HCT116 (cell line): Measurements from ENCODE around the gene PKMYT1. TPM values are rescaled to one million over a fixed set of nuclear protein-coding genes. Genes with fewer than 3 reads are reported as not detected.

Source experiments
- ATAC-seq: fragments of 200-7000 bp; cut with Tn5 transposase; 2 replicates; pipeline ENCODE4 v1.9.1; 2020; ENCODE audit warnings: mild to moderate bottlenecking, moderate library complexity
- BruUV-seq: library from RNA; stranded (reverse); fragments of 400-500 nt; replicated peaks from 2 replicates; lab custom pipeline; 2021; lab: Mats Ljungman, UMichigan
- CTCF ChIA-PET: fragments of 300-600 bp; sonication (Branson Sonifier 250); formaldehyde crosslinking; loops from one replicate; lab custom pipeline; 2021; ENCODE audit warnings: antibody characterized with exemption; lab: Charles Lee
- POLR2A ChIA-PET: fragments of 300-600, 350-600 bp; sonication (Branson Sonifier 250); formaldehyde crosslinking; loops from one replicate; lab custom pipeline; 2021; ENCODE audit warnings: antibody characterized with exemption; lab: Charles Lee
- RAD21 ChIA-PET, 2 experiments: fragments of 300-600 bp; sonication (Branson Sonifier 250); formaldehyde crosslinking; loops; one replicate each; lab custom pipeline; 2023; ENCODE audit warnings: low total read pairs in 2 of 2; ENCODE audit not compliant: uncharacterized antibody in 2 of 2, unreplicated experiment in 2 of 2, low non-redundant PET in 1 of 2; lab: Charles Lee
- DNase-seq: peaks from one replicate; pipeline ENCODE4 v3.0.0-alpha.2; 2010; ENCODE audit warnings: low read depth, low spot score
- H2AFZ ChIP-seq: fragments of 200-600 bp; shearing (Covaris generic), sonication (generic); 2 replicates; pipeline ENCODE4 v1.6.1; 2017; ENCODE audit warnings: low read depth, mixed run types, mixed read lengths, antibody characterized with exemption, low read length; ENCODE audit not compliant: poor library complexity, severe bottlenecking
- H3K27ac ChIP-seq: 2 replicates; pipeline ENCODE4 v1.5.1; 2012; ENCODE audit warnings: low read depth, low read length
- H3K27me3 ChIP-seq: fragments of 200-600 bp; sonication (generic); 2 replicates; pipeline ENCODE4 v1.6.1; 2016; ENCODE audit warnings: mixed run types, low read length, mixed read lengths; ENCODE audit not compliant: insufficient read depth
- H3K36me3 ChIP-seq, 2 experiments: fragments of 200-500 bp in 1 of 2; fragments of 200-600 bp in 1 of 2; sonication (Bioruptor generic) in 1 of 2; sonication (generic) in 1 of 2; 2 replicates each; pipeline versions ENCODE4 v1.5.1 to v1.6.1; 2014 to 2016; ENCODE audit warnings: low read length in 2 of 2, inconsistent platforms in 1 of 2, mixed read lengths in 1 of 2, mixed run types in 1 of 2; ENCODE audit not compliant: insufficient read depth in 2 of 2, control insufficient read depth in 1 of 2
- H3K4me1 ChIP-seq, 2 experiments: fragments of 200-600 bp in 1 of 2; sonication (generic) in 1 of 2; 2 replicates each; pipeline versions ENCODE4 v1.5.1 to v1.6.1; 2012 to 2017; ENCODE audit warnings: low read length in 2 of 2, inconsistent platforms in 1 of 2, mild to moderate bottlenecking in 1 of 2, mixed read lengths in 1 of 2, mixed run types in 1 of 2, moderate library complexity in 1 of 2; ENCODE audit not compliant: insufficient read depth in 2 of 2, control insufficient read depth in 1 of 2
- H3K4me2 ChIP-seq: fragments of 200-600 bp; sonication (generic); 2 replicates; pipeline ENCODE4 v1.6.1; 2017; ENCODE audit warnings: mixed run types, low read length, mixed read lengths
- H3K4me3 ChIP-seq, 2 experiments: fragments of 200-600 bp in 1 of 2; sonication (generic) in 1 of 2; replicated peaks in 1 of 2; 2 replicates each; pipeline ENCODE4 v1.5.1; 2011 to 2016; ENCODE audit warnings: low read length in 2 of 2, control low read depth in 1 of 2, low read depth in 1 of 2, mild to moderate bottlenecking in 1 of 2, mixed read lengths in 1 of 2, mixed run types in 1 of 2
- H3K79me2 ChIP-seq: fragments of 200-600 bp; sonication (generic); 2 replicates; pipeline ENCODE4 v1.6.1; 2017; ENCODE audit warnings: mild to moderate bottlenecking, mixed run types, low read length, moderate library complexity, mixed read lengths; ENCODE audit not compliant: insufficient read depth
- H3K9ac ChIP-seq: fragments of 200-600 bp; sonication (generic); 2 replicates; pipeline ENCODE4 v1.6.1; 2016; ENCODE audit warnings: low read length, mixed read lengths
- H3K9me2 ChIP-seq: fragments of 200-600 bp; sonication (generic), shearing (Covaris generic); 2 replicates; pipeline ENCODE4 v1.6.1; 2017; ENCODE audit warnings: mixed run types, mild to moderate bottlenecking, moderate library complexity; ENCODE audit not compliant: insufficient read depth
- H3K9me3 ChIP-seq, 2 experiments: fragments of 200-500 bp in 1 of 2; fragments of 200-600 bp in 1 of 2; sonication (Bioruptor generic) in 1 of 2; sonication (generic) in 1 of 2; 2 replicates each; pipeline ENCODE4 v1.6.1; 2014 to 2017; ENCODE audit warnings: low read length in 2 of 2, mixed read lengths in 2 of 2, inconsistent platforms in 1 of 2, low read depth in 1 of 2, mild to moderate bottlenecking in 1 of 2, mixed run types in 1 of 2, moderate library complexity in 1 of 2; ENCODE audit not compliant: control insufficient read depth in 1 of 2, insufficient read depth in 1 of 2
- H4K20me1 ChIP-seq: fragments of 200-600 bp; sonication (generic), shearing (Covaris generic); 2 replicates; pipeline ENCODE4 v1.6.1; 2017; ENCODE audit warnings: mixed run types, mild to moderate bottlenecking, moderate library complexity; ENCODE audit not compliant: insufficient read depth
- CEBPB ChIP-seq: IDR thresholded peaks from 2 replicates; pipeline ENCODE4 v1.6.1; 2012; ENCODE audit warnings: low read depth
- EGR1 ChIP-seq: IDR thresholded peaks from 2 replicates; pipeline ENCODE4 v1.6.1; 2012; ENCODE audit warnings: low read depth
- EZH2phosphoT487 ChIP-seq: fragments of 200-600 bp; IDR thresholded peaks from 2 replicates; pipeline ENCODE4 v1.6.1; 2018; ENCODE audit warnings: antibody characterized with exemption, borderline replicate concordance
- POLR2A ChIP-seq: IDR thresholded peaks from 2 replicates; pipeline ENCODE4 v1.7.0; 2011; ENCODE audit warnings: borderline replicate concordance; ENCODE audit not compliant: insufficient read depth, insufficient read length; ENCODE audit errors: extremely low read depth
- RAD21 ChIP-seq: IDR thresholded peaks from 2 replicates; pipeline ENCODE4 v1.6.1; 2012; ENCODE audit warnings: low read depth, mild to moderate bottlenecking
- SIN3A ChIP-seq: IDR thresholded peaks from 2 replicates; pipeline ENCODE4 v1.6.1; 2012; ENCODE audit warnings: low read depth
- SP1 ChIP-seq: IDR thresholded peaks from 2 replicates; pipeline ENCODE4 v1.6.1; 2012; ENCODE audit warnings: low read depth
- SRF ChIP-seq: IDR thresholded peaks from 2 replicates; pipeline ENCODE4 v1.6.1; 2012; ENCODE audit warnings: low read depth
- TCF7L2 ChIP-seq: IDR thresholded peaks from 2 replicates; pipeline ENCODE4 v1.7.0; 2011; ENCODE audit warnings: borderline replicate concordance, inconsistent platforms; ENCODE audit not compliant: insufficient read depth, insufficient read length; ENCODE audit errors: extremely low read depth
- ZFX ChIP-seq: fragments of 450-650 bp; IDR thresholded peaks from 2 replicates; pipeline ENCODE4 v1.6.1; 2017
- intact Hi-C: fragments of 100-400 bp; cut with micrococcal nuclease; formaldehyde crosslinking; loops from 2 replicates; pipeline ENCODE4 v1.10.0; 2022
- total RNA-seq: library from RNA; stranded (reverse); gene quantifications from one replicate; pipeline ENCODE4 v1.2.1, GENCODE V29; 2021; ENCODE audit not compliant: unreplicated experiment
- TF ChIP-seq, protein P1 (sequence below): IDR thresholded peaks from 2 replicates; pipeline ENCODE4 v1.6.1; 2012
- TF ChIP-seq, protein P2 (sequence below): IDR thresholded peaks from 2 replicates; pipeline ENCODE4 v1.6.1; 2012
- TF ChIP-seq, protein P3 (sequence below): IDR thresholded peaks from 2 replicates; pipeline ENCODE4 v1.6.1; 2011; ENCODE audit warnings: mild to moderate bottlenecking, low read length, moderate library complexity; ENCODE audit not compliant: insufficient replicate concordance; ENCODE audit errors: extremely low read depth
- TF ChIP-seq, protein P4 (sequence below): IDR thresholded peaks from 2 replicates; pipeline ENCODE4 v1.6.1; 2012; ENCODE audit warnings: low read depth

Gene PKMYT1
- total RNA-seq, 1 experiment from 2014 or later = 104 TPM

DNA sequence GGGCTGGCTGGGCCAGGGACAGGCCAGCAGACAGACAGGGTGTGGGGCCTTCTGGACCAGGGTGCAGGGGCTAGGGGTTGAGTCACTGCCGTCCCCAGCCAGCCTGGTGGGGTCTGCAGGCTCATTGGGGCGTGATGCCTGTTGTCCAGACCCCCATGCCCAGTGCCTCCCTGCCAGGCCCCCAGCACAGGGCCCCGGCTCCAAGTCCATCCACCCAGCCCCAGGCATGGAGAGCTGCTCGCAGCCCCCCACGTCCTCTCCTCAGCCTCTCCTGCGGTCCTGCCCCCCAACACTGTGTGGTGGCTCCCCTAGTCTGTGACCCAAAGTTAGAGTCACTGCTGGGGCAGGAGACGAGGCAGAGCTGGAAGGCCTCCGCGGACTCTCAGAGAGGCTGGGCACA, 7.0 kb upstream of the PKMYT1 start:
- Histone ChIP-seq H4K20me1 (no peaks in the 10 kb centered on the region), H3K4me2 (no peak overlapping the region), H3K4me3 (no peak overlapping the region), H3K27ac (no peak overlapping the region), H3K9ac (no peak overlapping the region), H3K79me2 (no peaks in the 10 kb centered on the region), H3K9me3 (no peaks in the 10 kb centered on the region), H3K4me1 (peaks cover 20 to 41% of the 10 kb centered on the region in 2 experiments), H3K9me2 (no peaks in the 10 kb centered on the region), H3K27me3 (no peaks in the 10 kb centered on the region), H2AFZ (no peak overlapping the region), H3K36me3 (no peaks in the 10 kb centered on the region)
- DNase-seq (no peak), ATAC-seq (no peak)
- BruUV-seq = no TSS peak
- ChIA-PET POLR2A (no interaction called here), RAD21 (no interaction called here), CTCF (no interaction called here)
- intact Hi-C loops = no loop called here
- no peak for TF ChIP-seq RAD21

DNA sequence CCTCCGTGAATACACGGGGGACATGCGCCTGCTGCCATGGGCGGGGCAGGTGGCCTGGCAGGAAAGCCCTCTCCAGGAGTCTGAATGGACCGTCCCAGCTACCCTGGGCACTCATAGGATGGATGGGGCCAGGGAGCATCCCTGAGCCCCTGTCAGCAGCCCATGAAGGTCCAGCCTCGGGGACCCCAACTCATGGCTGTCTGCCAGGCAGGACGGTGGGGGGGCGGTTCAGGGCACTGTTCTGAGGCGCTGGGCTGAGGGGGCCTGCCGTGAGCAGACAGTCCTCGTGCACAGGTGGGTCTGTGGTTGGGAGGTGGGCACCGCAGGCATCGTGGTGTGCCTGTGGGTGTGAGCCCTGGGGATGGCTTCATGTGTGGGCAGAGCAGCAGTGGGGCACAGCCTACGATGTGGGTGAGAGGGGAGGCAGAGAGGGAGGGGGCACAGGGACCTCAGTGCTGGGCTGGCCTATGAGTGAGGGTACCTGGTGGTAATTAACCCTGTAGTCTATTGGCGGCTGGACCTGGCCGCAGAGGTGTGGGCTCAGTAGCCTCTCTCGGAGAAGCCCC, 6.5 kb upstream of the PKMYT1 start:
- H3K9me3 ChIP-seq = no peaks in the 10 kb centered on the region
- no peak overlapping the region for H2AFZ ChIP-seq
- H3K4me3 ChIP-seq = no peak overlapping the region
- no peak for TF ChIP-seq POLR2A
- no peak for TF ChIP-seq TCF7L2
- TF ChIP-seq CEBPB = no peak
- no peak for TF ChIP-seq EGR1
- TF ChIP-seq EZH2phosphoT487 = no peak
- TF ChIP-seq, protein P1, sequence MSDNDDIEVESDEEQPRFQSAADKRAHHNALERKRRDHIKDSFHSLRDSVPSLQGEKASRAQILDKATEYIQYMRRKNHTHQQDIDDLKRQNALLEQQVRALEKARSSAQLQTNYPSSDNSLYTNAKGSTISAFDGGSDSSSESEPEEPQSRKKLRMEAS = no peak
- no peak for TF ChIP-seq SIN3A
- TF ChIP-seq SP1 = no peak
- TF ChIP-seq, protein P2, sequence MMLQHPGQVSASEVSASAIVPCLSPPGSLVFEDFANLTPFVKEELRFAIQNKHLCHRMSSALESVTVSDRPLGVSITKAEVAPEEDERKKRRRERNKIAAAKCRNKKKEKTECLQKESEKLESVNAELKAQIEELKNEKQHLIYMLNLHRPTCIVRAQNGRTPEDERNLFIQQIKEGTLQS = no peak
- TF ChIP-seq RAD21 = no peak
- TF ChIP-seq, protein P3, sequence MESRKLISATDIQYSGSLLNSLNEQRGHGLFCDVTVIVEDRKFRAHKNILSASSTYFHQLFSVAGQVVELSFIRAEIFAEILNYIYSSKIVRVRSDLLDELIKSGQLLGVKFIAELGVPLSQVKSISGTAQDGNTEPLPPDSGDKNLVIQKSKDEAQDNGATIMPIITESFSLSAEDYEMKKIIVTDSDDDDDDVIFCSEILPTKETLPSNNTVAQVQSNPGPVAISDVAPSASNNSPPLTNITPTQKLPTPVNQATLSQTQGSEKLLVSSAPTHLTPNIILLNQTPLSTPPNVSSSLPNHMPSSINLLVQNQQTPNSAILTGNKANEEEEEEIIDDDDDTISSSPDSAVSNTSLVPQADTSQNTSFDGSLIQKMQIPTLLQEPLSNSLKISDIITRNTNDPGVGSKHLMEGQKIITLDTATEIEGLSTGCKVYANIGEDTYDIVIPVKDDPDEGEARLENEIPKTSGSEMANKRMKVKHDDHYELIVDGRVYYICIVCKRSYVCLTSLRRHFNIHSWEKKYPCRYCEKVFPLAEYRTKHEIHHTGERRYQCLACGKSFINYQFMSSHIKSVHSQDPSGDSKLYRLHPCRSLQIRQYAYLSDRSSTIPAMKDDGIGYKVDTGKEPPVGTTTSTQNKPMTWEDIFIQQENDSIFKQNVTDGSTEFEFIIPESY = no peak
- TF ChIP-seq, protein P4, sequence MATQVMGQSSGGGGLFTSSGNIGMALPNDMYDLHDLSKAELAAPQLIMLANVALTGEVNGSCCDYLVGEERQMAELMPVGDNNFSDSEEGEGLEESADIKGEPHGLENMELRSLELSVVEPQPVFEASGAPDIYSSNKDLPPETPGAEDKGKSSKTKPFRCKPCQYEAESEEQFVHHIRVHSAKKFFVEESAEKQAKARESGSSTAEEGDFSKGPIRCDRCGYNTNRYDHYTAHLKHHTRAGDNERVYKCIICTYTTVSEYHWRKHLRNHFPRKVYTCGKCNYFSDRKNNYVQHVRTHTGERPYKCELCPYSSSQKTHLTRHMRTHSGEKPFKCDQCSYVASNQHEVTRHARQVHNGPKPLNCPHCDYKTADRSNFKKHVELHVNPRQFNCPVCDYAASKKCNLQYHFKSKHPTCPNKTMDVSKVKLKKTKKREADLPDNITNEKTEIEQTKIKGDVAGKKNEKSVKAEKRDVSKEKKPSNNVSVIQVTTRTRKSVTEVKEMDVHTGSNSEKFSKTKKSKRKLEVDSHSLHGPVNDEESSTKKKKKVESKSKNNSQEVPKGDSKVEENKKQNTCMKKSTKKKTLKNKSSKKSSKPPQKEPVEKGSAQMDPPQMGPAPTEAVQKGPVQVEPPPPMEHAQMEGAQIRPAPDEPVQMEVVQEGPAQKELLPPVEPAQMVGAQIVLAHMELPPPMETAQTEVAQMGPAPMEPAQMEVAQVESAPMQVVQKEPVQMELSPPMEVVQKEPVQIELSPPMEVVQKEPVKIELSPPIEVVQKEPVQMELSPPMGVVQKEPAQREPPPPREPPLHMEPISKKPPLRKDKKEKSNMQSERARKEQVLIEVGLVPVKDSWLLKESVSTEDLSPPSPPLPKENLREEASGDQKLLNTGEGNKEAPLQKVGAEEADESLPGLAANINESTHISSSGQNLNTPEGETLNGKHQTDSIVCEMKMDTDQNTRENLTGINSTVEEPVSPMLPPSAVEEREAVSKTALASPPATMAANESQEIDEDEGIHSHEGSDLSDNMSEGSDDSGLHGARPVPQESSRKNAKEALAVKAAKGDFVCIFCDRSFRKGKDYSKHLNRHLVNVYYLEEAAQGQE = no peak
- no peak for TF ChIP-seq ZFX
- TF ChIP-seq SRF = no peak
- H3K27ac ChIP-seq = no peak overlapping the region
- H3K4me1 ChIP-seq = peaks cover 22 to 46% of the 10 kb centered on the region in 2 experiments
- BruUV-seq = no TSS peak
- no peak overlapping the region for H3K9ac ChIP-seq
- ChIA-PET RAD21 (no interaction called here), POLR2A (interaction anchor here (1.5 kb wide), 1 partner anchor 33 kb away, joined by 3 read pairs; the partner anchor contains the start of gene TNFRSF12A), CTCF (no interaction called here)
- intact Hi-C loops = no loop called here
- H4K20me1 ChIP-seq = no peaks in the 10 kb centered on the region
- ATAC-seq = no peak
- DNase-seq = no peak
- H3K36me3 ChIP-seq = no peaks in the 10 kb centered on the region
- H3K27me3 ChIP-seq = no peaks in the 10 kb centered on the region
- H3K9me2 ChIP-seq = no peaks in the 10 kb centered on the region
- H3K79me2 ChIP-seq = no peaks in the 10 kb centered on the region
- no peak overlapping the region for H3K4me2 ChIP-seq
